GM19193 (cell line): Measurements from ENCODE around the gene CERS3.

Source experiments
- POLR2A ChIP-seq: IDR thresholded peaks from 4 replicates; pipeline ENCODE4 v1.6.1; 2011; ENCODE audit not compliant: insufficient read depth, insufficient read length; ENCODE audit errors: extremely low read depth

Gene CERS3

DNA sequence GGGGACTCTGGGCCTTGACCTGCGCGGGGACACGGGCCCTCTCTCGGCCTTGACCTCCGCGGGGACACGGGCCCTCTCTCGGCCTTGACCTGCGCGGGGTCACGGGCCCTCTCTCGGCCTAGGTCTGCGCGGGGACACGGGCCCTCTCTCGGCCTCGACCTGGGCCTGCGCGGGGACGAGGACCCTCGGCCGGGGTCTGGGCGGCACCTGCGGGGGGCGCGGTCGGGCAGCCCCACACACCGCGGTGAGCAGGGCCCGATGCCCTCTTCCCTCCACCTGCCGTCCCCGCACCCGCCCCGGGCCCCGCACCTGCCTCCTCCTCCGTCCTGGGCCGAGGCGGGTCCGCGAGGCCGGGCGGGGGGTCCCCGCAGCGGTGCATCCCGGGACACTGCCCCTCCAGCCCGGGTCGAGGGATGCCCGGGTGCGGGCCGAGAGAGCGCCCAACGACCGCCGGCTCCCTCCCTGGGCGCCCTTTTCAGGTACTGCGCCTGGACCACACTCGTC lies 15.6 kb upstream of the CERS3 start:
- no peak for TF ChIP-seq POLR2A

GRCh38 chr15:100542290-100542689 lies 13.5 kb upstream of the CERS3 start:
- TF ChIP-seq POLR2A = no peak

GRCh38 chr15:100537331-100537730 lies 8.6 kb upstream of the CERS3 start:
- no peak for TF ChIP-seq POLR2A

- TF ChIP-seq POLR2A = no peak
Observed at GRCh38 chr15:100536733-100537132, 8.0 kb upstream of the CERS3 start.

GRCh38 chr15:100533886-100534285 lies 5.1 kb upstream of the CERS3 start:
- no peak for TF ChIP-seq POLR2A

GRCh38 chr15:100531823-100532327 lies 3.1 kb upstream of the CERS3 start:
- TF ChIP-seq POLR2A = no peak

DNA sequence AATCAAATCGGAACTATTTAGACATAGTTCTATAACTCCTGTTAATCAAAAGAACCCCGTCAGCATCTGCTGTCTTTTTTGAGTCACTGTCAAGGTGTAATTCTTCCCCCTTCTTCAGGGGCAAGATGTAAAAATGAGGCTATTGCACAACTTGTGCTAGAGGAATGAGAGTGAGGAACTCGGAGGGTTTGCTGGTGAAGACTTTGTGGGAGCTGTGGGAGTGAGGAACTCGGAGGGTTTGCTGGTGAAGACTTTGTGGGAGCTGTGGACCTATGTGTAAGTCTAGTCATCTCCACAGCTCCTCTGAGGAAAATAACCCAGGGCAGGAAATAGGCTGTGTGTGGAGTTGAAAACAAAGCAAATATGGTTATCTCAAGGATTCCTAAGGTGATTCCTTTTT lies 2.5 kb upstream of the CERS3 start:
- no peak for TF ChIP-seq POLR2A

GRCh38 chr15:100529556-100529955 lies 806 bp upstream of the CERS3 start:
- TF ChIP-seq POLR2A = no peak

GRCh38 chr15:100526027-100526481 lies 2.7 kb downstream of the CERS3 start:
- no peak for TF ChIP-seq POLR2A

DNA sequence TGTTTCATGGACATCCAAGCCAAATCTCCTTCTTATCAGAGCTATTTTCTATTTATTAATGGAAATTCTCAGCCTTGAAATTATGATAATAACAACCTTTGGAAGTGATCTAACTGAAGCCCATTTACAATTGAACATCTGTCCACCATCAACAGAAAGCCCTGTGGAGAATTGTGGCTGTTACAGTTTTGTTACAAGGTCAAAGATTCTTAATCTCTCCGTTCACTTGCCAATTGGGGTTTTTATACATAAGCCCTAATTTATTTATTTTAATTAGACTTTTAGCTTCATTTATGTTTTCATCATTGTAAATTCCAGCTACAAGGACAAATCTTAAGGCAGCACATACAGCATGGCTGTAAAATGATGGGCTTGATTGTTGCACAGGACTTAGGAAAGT lies 3.3 kb downstream of the CERS3 start:
- TF ChIP-seq POLR2A = no peak

DNA sequence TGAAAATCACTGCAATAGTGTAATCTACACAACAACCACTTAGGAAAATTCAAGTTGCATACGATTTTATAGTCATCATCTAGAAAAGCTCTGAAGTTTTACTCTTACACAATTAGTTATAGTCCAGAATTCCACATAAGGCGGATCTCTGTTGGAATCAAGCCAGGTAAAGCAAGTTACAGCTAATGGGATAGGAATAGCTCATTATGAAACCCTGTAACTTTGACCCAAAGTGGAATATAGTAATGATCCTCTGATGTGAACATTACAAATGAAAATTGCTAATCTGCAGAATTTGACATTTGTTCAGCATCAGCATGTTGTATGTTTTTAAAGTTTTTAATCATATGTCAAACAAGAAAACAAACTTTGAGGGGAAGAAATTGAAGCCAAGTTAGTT lies 4.4 kb downstream of the CERS3 start:
- TF ChIP-seq POLR2A = no peak

DNA sequence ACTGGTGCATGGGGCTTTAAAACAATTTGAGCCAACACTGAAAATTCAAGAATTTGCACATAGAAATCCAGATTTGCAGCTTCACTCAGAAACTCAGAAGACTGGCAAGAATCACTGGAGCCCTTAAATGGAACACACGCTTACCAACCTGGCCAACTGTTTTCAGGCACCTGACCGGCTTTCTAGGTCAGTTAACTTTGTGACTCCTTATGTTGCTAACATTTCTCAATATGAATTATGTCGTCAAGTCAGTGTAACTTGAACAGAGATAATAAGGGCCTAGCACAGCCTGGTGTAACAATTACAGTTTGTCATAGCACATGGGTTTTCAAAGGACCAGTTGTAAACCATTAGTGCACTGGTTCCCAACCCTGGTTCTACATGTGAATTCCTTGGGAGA lies 6.8 kb downstream of the CERS3 start:
- no peak for TF ChIP-seq POLR2A

GRCh38 chr15:100520132-100520921 lies 8.4 kb downstream of the CERS3 start:
- no peak for TF ChIP-seq POLR2A

DNA sequence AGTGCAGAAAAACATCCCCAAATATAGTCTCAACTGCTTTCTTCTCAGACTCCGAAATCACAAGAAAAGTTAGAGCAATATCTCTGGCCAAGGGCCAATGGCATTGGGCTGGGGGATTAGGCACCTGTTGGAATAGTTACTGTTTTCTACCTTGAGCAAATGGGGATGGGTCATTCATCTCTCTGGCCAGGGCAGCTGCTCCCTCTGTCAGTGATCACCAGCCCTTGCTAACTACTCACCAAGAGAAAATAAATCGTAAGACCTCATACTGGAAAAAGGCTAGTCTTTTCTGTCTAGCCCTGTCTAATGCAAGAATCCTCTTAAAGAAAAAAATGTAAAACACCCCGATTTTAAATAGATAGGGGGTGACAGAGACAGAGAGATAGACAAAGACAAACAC lies 10.9 kb downstream of the CERS3 start:
- TF ChIP-seq POLR2A = no peak

DNA sequence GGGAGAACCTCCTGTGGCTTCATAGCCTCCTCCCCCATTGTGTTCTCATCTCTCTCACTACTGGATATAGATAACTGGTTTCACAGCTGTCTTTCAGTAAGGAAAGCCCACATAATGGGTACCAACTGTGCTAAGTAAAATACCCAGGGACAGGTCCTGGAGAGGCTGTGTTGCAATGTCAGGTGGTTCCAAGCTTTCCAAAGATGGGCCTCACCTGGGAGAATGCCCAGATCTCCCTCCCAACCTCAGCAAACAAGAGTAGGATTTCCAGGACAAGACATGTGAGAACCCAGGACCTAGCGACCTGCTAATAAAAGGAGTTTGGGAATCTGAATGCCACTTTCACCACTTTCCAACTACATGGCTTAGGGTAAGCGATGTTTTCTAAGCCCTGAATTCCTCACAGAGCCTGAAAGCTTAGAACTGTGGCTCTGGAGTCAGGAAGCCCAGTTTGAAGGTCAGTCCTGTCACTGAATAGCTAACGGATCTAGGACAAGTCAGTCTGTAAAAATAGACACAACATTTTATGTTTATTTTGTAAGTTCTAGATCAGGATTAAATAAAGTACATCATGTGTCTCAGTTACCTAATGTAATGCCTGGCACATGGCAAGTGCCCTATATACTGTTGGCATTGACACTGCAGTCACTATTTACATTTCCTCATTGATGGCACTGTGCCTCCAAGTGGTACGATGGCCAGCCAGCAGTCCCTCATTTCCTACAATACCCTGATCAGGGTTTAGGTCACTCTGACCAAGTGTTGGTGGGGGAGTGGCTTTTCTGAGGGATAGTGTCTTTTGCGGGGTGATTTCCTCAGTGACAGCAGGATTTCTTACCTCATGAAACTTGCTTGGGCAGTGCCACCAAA lies 11.9 kb downstream of the CERS3 start:
- no peak for TF ChIP-seq POLR2A
